PC-9 (cell line): ENCODE results near the gene GJB4. TPM values are rescaled to one million over a fixed set of nuclear protein-coding genes. Genes with fewer than 3 reads are reported as not detected.

Experiments used
- BruUV-seq: library from RNA; stranded (reverse); fragments of 400-500 nt; replicated peaks from 2 replicates; lab custom pipeline; 2021; lab: Mats Ljungman, UMichigan
- CTCF ChIA-PET: fragments of 300-600 bp; sonication (Branson Sonifier 250); formaldehyde crosslinking; loops from one replicate; lab custom pipeline; 2022; ENCODE audit warnings: antibody characterized with exemption; lab: Charles Lee
- POLR2A ChIA-PET: fragments of 300-600 bp; sonication (Branson Sonifier 250); formaldehyde crosslinking; loops from one replicate; lab custom pipeline; 2022; ENCODE audit warnings: antibody characterized with exemption; ENCODE audit not compliant: unreplicated experiment; lab: Charles Lee
- DNase-seq, 2 experiments: peaks; one replicate each; pipeline versions ENCODE4 v3.0.0 to v3.0.0-alpha.2; 2015 to 2022; ENCODE audit warnings: mixed read lengths in 1 of 2
- H2AFZ ChIP-seq: fragments of 200-600 bp; sonication (generic); 2 replicates; pipeline ENCODE4 v1.8.1; 2017; ENCODE audit warnings: antibody characterized with exemption
- H3F3A ChIP-seq: fragments of 200-600 bp; sonication (generic); 2 replicates; pipeline ENCODE4 v1.8.1; 2017; ENCODE audit warnings: antibody characterized with exemption, mild to moderate bottlenecking, low read depth; ENCODE audit not compliant: insufficient read depth
- H3K27ac ChIP-seq: fragments of 200-600 bp; sonication (generic); 2 replicates; pipeline ENCODE4 v1.6.1; 2016; ENCODE audit warnings: mixed run types
- H3K27me3 ChIP-seq: fragments of 200-600 bp; sonication (generic); 2 replicates; pipeline ENCODE4 v1.6.1; 2016; ENCODE audit warnings: low read depth, mixed run types; ENCODE audit not compliant: insufficient read depth
- H3K36me3 ChIP-seq: fragments of 200-600 bp; sonication (generic); 2 replicates; pipeline ENCODE4 v1.6.1; 2016; ENCODE audit warnings: low read depth, mixed run types
- H3K4me1 ChIP-seq: fragments of 200-600 bp; sonication (generic); replicated peaks from 2 replicates; pipeline ENCODE4 v1.6.1; 2016; ENCODE audit warnings: mixed run types; ENCODE audit not compliant: insufficient read depth
- H3K4me2 ChIP-seq: fragments of 200-600 bp; sonication (generic); 2 replicates; pipeline ENCODE4 v1.6.1; 2017; ENCODE audit warnings: mixed run types
- H3K4me3 ChIP-seq: fragments of 200-600 bp; sonication (generic); 2 replicates; pipeline ENCODE4 v1.6.1; 2016; ENCODE audit warnings: mixed run types
- H3K79me2 ChIP-seq: fragments of 200-600 bp; sonication (generic); 2 replicates; pipeline ENCODE4 v1.6.1; 2017; ENCODE audit warnings: low read depth, mixed run types
- H3K9me2 ChIP-seq: fragments of 200-600 bp; sonication (generic); 2 replicates; pipeline ENCODE4 v1.8.1; 2017; ENCODE audit warnings: mild to moderate bottlenecking; ENCODE audit not compliant: insufficient read depth
- H3K9me3 ChIP-seq: fragments of 200-600 bp; sonication (generic); 2 replicates; pipeline ENCODE4 v1.8.1; 2016; ENCODE audit warnings: low read depth; ENCODE audit not compliant: insufficient read depth
- H4K20me1 ChIP-seq: fragments of 200-600 bp; sonication (generic); 2 replicates; pipeline ENCODE4 v1.8.1; 2017; ENCODE audit not compliant: insufficient read depth
- CTCF ChIP-seq: fragments of 200-600 bp; sonication (generic); conservative IDR thresholded peaks from 2 replicates; pipeline ENCODE4 v1.6.1; 2017; ENCODE audit warnings: mixed run types, antibody characterized with exemption, mild to moderate bottlenecking, moderate library complexity
- EZH2 ChIP-seq: fragments of 200-600 bp; sonication (generic); IDR thresholded peaks from 2 replicates; pipeline ENCODE4 v1.8.0; 2017; ENCODE audit warnings: antibody characterized with exemption, low read depth
- intact Hi-C: fragments of 100-400 bp; cut with micrococcal nuclease; formaldehyde crosslinking; loops from one replicate; pipeline ENCODE4 v1.10.0; 2022; ENCODE audit not compliant: unreplicated experiment
- total RNA-seq: library from RNA; stranded (reverse); gene quantifications from 2 replicates; pipeline ENCODE4 v1.2.3, GENCODE V29; 2021

Gene GJB4
- total RNA-seq, 1 experiment from 2014 or later, result 5.8 TPM

- no peak for DNase-seq
- H3K27ac ChIP-seq, result no peak overlapping the region
- peaks cover 26% of the 10 kb centered on the region; the same call in 1 of the 2 replicates for H3K36me3 ChIP-seq
- H3K4me2 ChIP-seq, result no peak overlapping the region
- no peak for TF ChIP-seq CTCF
- no peak for TF ChIP-seq EZH2
- H2AFZ ChIP-seq, result no peak overlapping the region
- ChIA-PET POLR2A (interaction anchor here (0.6 to 0.7 kb wide), 2 partner anchors 31 to 189 kb away, joined by 3 to 4 read pairs; no protein-coding TSS in a partner anchor), CTCF (interaction anchor here (0.6 to 1.5 kb wide), 5 partner anchors 31 to 575 kb away, joined by 3 to 10 read pairs (median 4); partner anchors contain the start of genes GJB5 and SMIM12)
- peaks cover 45% of the 10 kb centered on the region for H3K79me2 ChIP-seq
- no peak overlapping the region for H3K4me3 ChIP-seq
- peaks cover 30% of the 10 kb centered on the region for H4K20me1 ChIP-seq
- peaks cover 24% of the 10 kb centered on the region for H3K4me1 ChIP-seq
- H3K9me3 ChIP-seq, result no peaks in the 10 kb centered on the region
- intact Hi-C loops, result loop anchor here (1.0 to 5.0 kb wide), 2 partner anchors 66 to 81 kb away; no protein-coding TSS in a partner anchor
- H3F3A ChIP-seq, result peaks cover 50% of the 10 kb centered on the region
- no peaks in the 10 kb centered on the region for H3K9me2 ChIP-seq
- no peaks in the 10 kb centered on the region for H3K27me3 ChIP-seq
- no TSS peak for BruUV-seq
Observed at GRCh38 chr1:34785875-34786470, 26.4 kb downstream of the GJB4 start.

- Histone ChIP-seq H3K27ac (no peak overlapping the region), H3F3A (peaks cover 50% of the 10 kb centered on the region), H3K4me2 (no peak overlapping the region), H3K9me2 (no peaks in the 10 kb centered on the region), H3K27me3 (no peaks in the 10 kb centered on the region), H3K36me3 (peaks cover 26% of the 10 kb centered on the region; the same call in 1 of the 2 replicates), H3K4me3 (no peak overlapping the region), H3K9me3 (no peaks in the 10 kb centered on the region), H2AFZ (no peak overlapping the region), H3K4me1 (peaks cover 24% of the 10 kb centered on the region), H4K20me1 (peaks cover 30% of the 10 kb centered on the region), H3K79me2 (peaks cover 38% of the 10 kb centered on the region)
- DNase-seq, result peak; percentile 55 to 61
- BruUV-seq, result no TSS peak
- CTCF ChIA-PET, result interaction anchor here (0.6 to 1.5 kb wide), 5 partner anchors 32 to 77 kb away, joined by 3 to 10 read pairs (median 4); partner anchors contain the start of genes GJB5 and SMIM12
- TF ChIP-seq CTCF (peak; percentile 82), EZH2 (no peak)
- POLR2A ChIA-PET, result interaction anchor here (0.6 to 0.7 kb wide), 2 partner anchors 31 to 188 kb away, joined by 3 to 4 read pairs; no protein-coding TSS in a partner anchor
- intact Hi-C loops, result loop anchor here (1.0 to 5.0 kb wide), 2 partner anchors 66 to 81 kb away; no protein-coding TSS in a partner anchor
Observed at GRCh38 chr1:34786521-34787325, 27.2 kb downstream of the GJB4 start.
